ENCODE results near the gene MYO10. TPM values are rescaled to one million over a fixed set of nuclear protein-coding genes. Genes with fewer than 3 reads are reported as not detected.

Gene MYO10
- total RNA-seq, 2 donors from 2014 or later = 40.0 to 89.2 TPM

DNA sequence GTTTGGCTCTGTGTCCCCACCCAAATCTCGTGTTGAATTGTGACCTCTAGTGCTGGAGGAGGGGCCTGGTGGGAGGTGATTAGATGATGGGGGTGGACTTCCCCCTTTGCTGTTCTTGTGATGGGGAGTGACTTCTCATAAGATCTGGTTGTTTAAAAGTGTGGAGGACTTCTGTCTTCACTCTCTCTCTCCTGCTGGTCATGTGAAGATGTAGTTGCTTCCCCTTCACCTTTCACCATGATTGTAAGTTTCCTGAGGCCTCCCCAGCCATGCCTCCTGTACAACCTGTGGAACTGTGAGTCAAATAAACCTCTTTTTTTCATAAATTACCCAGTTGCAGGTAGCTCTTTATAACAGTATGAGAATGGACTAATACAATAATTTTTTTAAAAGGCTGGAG lies 10.6 kb upstream of the MYO10 start:
- peaks cover 20% of the 10 kb centered on the region for H3K9me3 ChIP-seq (ENCODE audit: control insufficient read depth, low read length)
- Mint-ChIP-seq H3K4me3 (no peak overlapping the region), H3K27me3 (ENCODE audit: insufficient read depth) (peaks cover 1% of the 10 kb centered on the region), H3K27ac (no peak overlapping the region), H3K36me3 (ENCODE audit: low read depth) (peaks cover 3% of the 10 kb centered on the region), H3K9me3 (peaks cover 20% of the 10 kb centered on the region), H3K4me1 (peaks cover 4% of the 10 kb centered on the region)
- H3K4me3 ChIP-seq (ENCODE audit: low read length) = no peak overlapping the region
- H3K27me3 ChIP-seq (ENCODE audit: control insufficient read depth, insufficient read depth, low read length, poor library complexity, severe bottlenecking) = no peaks in the 10 kb centered on the region
- 85 to 100% methylated on average over 1 of the region's 1 CpG for WGBS, 2 experiments (ENCODE audit: insufficient coverage in 1 of 2, insufficient read length in 1 of 2)
- no peak overlapping the region for H3K9ac ChIP-seq (ENCODE audit: extremely low read depth, low read length, poor library complexity, severe bottlenecking)
- H3K36me3 ChIP-seq (ENCODE audit: control insufficient read depth, insufficient read depth, low read length) = no peaks in the 10 kb centered on the region
- no peak for DNase-seq
- H3K4me1 ChIP-seq (ENCODE audit: control insufficient read depth, insufficient read depth, low read length) = peaks cover 7% of the 10 kb centered on the region
- H3K27ac ChIP-seq (ENCODE audit: low read depth, low read length) = no peak overlapping the region
- TF ChIP-seq, protein P1, sequence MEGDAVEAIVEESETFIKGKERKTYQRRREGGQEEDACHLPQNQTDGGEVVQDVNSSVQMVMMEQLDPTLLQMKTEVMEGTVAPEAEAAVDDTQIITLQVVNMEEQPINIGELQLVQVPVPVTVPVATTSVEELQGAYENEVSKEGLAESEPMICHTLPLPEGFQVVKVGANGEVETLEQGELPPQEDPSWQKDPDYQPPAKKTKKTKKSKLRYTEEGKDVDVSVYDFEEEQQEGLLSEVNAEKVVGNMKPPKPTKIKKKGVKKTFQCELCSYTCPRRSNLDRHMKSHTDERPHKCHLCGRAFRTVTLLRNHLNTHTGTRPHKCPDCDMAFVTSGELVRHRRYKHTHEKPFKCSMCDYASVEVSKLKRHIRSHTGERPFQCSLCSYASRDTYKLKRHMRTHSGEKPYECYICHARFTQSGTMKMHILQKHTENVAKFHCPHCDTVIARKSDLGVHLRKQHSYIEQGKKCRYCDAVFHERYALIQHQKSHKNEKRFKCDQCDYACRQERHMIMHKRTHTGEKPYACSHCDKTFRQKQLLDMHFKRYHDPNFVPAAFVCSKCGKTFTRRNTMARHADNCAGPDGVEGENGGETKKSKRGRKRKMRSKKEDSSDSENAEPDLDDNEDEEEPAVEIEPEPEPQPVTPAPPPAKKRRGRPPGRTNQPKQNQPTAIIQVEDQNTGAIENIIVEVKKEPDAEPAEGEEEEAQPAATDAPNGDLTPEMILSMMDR (conservative IDR thresholded peaks at IDR 0.05) = no peak

DNA sequence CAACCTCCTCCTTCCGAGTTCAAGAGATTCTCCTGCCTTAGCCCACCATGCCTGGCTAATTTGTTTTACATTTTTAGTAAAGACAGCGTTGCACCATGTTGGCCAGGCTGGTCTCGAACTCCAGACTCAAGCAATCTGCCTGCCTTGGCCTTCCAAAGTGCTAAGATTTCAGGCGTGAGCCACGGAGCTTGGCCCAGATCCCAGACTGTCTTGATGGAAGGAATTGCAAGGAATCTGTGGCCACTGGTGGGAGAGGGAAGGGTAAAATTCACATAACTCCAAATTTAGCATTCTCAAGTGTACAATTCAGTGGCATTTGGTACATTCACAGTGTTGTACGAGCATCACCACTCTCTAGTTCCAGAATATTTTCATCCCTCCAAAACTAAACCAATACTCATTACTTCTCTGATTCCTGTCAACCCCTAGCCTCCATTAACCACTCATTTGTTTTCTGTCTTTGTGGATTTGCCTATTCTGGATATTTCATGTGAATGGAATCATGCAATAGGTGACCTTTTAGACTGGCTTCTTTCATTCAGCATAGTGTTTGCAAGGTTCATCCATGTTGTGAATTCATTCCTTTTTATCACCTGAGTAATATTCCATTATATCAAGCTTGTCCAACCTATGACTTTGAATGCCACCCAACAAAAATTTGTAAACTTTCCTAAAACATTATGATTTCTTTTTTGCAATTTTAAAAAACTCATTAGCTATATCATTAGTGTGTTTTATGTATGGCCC lies 8.9 kb upstream of the MYO10 start:
- no peaks in the 10 kb centered on the region for H3K27me3 ChIP-seq (ENCODE audit: control insufficient read depth, insufficient read depth, low read length, poor library complexity, severe bottlenecking)
- Mint-ChIP-seq H3K9me3 (peaks cover 20% of the 10 kb centered on the region), H3K27me3 (ENCODE audit: insufficient read depth) (peaks cover 4% of the 10 kb centered on the region), H3K27ac (no peak overlapping the region), H3K4me3 (no peak overlapping the region), H3K4me1 (peaks cover 8% of the 10 kb centered on the region), H3K36me3 (ENCODE audit: low read depth) (peaks cover 3% of the 10 kb centered on the region)
- peaks cover 7% of the 10 kb centered on the region for H3K4me1 ChIP-seq (ENCODE audit: control insufficient read depth, insufficient read depth, low read length)
- no peak for DNase-seq
- peaks cover 20% of the 10 kb centered on the region for H3K9me3 ChIP-seq (ENCODE audit: control insufficient read depth, low read length)
- no peak overlapping the region for H3K27ac ChIP-seq (ENCODE audit: low read depth, low read length)
- H3K4me3 ChIP-seq (ENCODE audit: low read length) = peak overlapping the region; percentile 26
- H3K9ac ChIP-seq (ENCODE audit: extremely low read depth, low read length, poor library complexity, severe bottlenecking) = no peak overlapping the region
- H3K36me3 ChIP-seq (ENCODE audit: control insufficient read depth, insufficient read depth, low read length) = no peaks in the 10 kb centered on the region
- WGBS, 2 experiments (ENCODE audit: insufficient coverage in 1 of 2, insufficient read length in 1 of 2) = 88 to 94% methylated on average over 5 to 6 of the region's 6 CpGs
- TF ChIP-seq, protein P1 (conservative IDR thresholded peaks at IDR 0.05) = no peak

DNA sequence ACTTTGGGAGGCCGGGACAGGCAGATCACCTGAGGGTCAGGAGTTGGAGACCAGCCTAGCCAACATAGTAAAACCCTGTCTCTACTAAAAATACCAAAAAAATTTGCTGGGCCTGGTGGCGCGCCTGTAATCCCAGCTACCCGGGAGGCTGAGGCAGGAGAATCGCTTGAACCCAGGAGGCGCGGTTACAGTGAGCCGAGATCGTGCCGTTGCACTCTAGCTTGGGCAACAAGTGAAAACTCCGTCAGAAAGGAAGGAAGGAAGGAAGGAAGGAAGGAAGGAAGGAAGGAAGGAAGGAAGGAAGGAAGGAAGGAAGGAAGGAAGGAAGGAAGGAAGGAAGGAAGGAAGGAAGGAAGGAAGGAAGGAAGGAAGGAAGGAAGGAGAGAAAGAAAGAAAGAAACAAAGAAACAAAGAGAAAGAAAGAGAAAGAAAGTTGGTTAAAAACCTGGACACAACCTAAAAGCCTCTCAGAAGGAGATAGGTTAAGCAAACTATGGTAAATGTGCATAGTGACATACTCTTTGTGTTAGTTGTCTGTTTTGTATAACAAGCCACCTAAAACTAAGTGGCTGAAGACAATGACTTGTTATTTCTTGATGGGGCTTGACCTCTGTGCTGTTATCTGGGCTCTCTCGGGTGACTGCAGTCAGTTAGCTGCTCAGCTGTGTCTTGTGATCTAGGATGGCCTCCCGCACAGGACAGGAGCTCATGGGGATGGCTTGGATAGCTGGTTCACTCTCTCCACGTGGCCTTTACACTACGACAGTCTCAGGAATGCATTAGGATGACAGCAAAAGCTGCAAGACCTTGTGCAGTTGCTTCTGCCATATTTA lies 8.0 kb upstream of the MYO10 start:
- peaks cover 7% of the 10 kb centered on the region for H3K4me1 ChIP-seq (ENCODE audit: control insufficient read depth, insufficient read depth, low read length)
- no peaks in the 10 kb centered on the region for H3K27me3 ChIP-seq (ENCODE audit: control insufficient read depth, insufficient read depth, low read length, poor library complexity, severe bottlenecking)
- Mint-ChIP-seq H3K27me3 (ENCODE audit: insufficient read depth) (peaks cover 6% of the 10 kb centered on the region), H3K4me1 (peaks cover 11% of the 10 kb centered on the region), H3K9me3 (peaks cover 20% of the 10 kb centered on the region), H3K27ac (no peak overlapping the region), H3K4me3 (no peak overlapping the region), H3K36me3 (ENCODE audit: low read depth) (peaks cover 3% of the 10 kb centered on the region)
- no peak overlapping the region for H3K9ac ChIP-seq (ENCODE audit: extremely low read depth, low read length, poor library complexity, severe bottlenecking)
- H3K4me3 ChIP-seq (ENCODE audit: low read length) = no peak overlapping the region
- TF ChIP-seq, protein P1 (conservative IDR thresholded peaks at IDR 0.05) = no peak
- WGBS, 2 experiments (ENCODE audit: insufficient coverage in 1 of 2, insufficient read length in 1 of 2) = 87 to 91% methylated on average over 11 to 13 of the region's 15 CpGs
- DNase-seq = no peak
- H3K36me3 ChIP-seq (ENCODE audit: control insufficient read depth, insufficient read depth, low read length) = no peaks in the 10 kb centered on the region
- H3K9me3 ChIP-seq (ENCODE audit: control insufficient read depth, low read length) = peaks cover 20% of the 10 kb centered on the region
- H3K27ac ChIP-seq (ENCODE audit: low read depth, low read length) = no peak overlapping the region

All from endodermal cell (in vitro differentiated cells).